ENCODE data around the gene COMMD2.

The COMMD2 gene

DNA sequence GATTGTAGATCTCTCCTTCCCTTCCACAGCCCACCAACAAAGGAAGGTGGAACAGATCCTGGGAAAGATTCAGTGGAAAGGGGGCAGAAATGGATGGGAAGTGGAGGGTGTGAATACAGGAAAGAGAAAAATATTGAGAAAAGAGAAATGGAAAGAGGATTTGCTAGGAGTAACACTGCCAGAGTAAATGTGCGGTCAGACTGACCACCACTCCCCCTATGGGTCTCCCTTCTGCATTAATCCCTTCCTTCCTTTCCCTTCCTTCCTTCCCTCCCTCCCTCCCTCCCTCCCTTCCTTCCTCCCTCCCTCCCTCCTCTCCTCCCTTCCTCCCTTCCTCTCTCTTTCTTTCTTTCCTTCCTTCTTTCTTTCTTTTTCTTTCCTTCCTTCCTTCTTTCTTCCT lies 12.0 kb upstream of the COMMD2 start:
- Histone ChIP-seq H3K4me1 (ENCODE audit: control insufficient read depth in 1 of 2, insufficient read depth in 2 of 2, low read length in 2 of 2) (no peaks in the 10 kb centered on the region), H4K12ac (ENCODE audit: low read depth, low read length) (no peak overlapping the region), H2BK12ac (ENCODE audit: low read length) (no peak overlapping the region), H3K4me3 (ENCODE audit: low read depth, low read length) (no peak overlapping the region), H3K23ac (ENCODE audit: low read length) (no peak overlapping the region), H4K8ac (ENCODE audit: low read depth, low read length) (no peak overlapping the region), H3K4ac (ENCODE audit: low read depth, low read length) (no peak overlapping the region), H3K14ac (ENCODE audit: low read length) (no peak overlapping the region), H3K79me2 (ENCODE audit: control insufficient read depth, insufficient read depth, low read length, poor library complexity) (no peaks in the 10 kb centered on the region), H3K9ac (ENCODE audit: low read length) (no peak overlapping the region), H3K36me3 (ENCODE audit: control insufficient read depth in 1 of 2, insufficient read depth in 2 of 2, low read length in 2 of 2) (no peaks in the 10 kb centered on the region), H3K27ac (ENCODE audit: low read depth, low read length) (no peak overlapping the region), H3K4me2 (ENCODE audit: low read length) (no peak overlapping the region), H2AK5ac (ENCODE audit: low read length) (no peak overlapping the region), H2AFZ (ENCODE audit: insufficient read depth, low read length, poor library complexity) (no peak overlapping the region), H3K9me3 (ENCODE audit: insufficient read depth, low read depth, low read length) (no peaks in the 10 kb centered on the region), H2BK120ac (ENCODE audit: insufficient read depth, low read length, poor library complexity) (no peak overlapping the region), H4K91ac (ENCODE audit: low read depth, low read length) (no peak overlapping the region), H3K79me1 (ENCODE audit: low read length) (no peaks in the 10 kb centered on the region), H3K27me3 (ENCODE audit: insufficient read depth, low read length) (no peaks in the 10 kb centered on the region), H3K18ac (ENCODE audit: low read length) (no peak overlapping the region), H2BK5ac (ENCODE audit: low read depth, low read length, poor library complexity) (no peak overlapping the region)
- no CpG with 5 or more reads among the region's 1 CpG for WGBS (ENCODE audit: extremely low coverage, insufficient coverage, insufficient read length)
- DNase-seq = no peak

DNA sequence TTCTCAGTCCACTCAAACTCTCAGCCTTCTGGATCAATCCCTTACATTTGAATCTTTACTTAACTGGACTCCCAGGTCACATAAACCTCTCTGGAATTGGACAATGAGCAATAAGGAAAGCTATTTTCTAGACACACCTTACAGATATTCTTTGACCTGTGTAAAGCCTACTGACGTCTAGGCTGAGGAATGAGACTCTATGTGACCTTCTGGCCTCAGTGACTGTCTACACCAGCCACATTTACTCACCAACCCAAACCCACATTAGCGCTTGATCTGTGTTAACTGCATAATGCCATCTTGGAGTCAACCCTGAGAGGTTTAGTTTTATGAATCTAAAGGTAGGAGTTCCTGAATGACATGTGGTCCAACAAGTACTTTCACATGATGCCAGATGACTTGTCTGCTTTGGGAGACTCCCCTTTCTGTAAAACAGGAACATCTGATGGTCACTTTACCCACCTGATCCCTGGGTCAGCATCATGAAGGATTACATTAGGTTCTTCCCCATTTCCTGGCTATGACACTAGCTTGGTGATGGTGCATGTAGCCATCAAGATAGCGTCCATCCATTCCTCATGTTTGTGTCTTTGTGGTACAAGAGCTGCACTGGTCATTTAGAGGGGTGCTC lies 11.4 kb upstream of the COMMD2 start:
- no peak overlapping the region for H4K12ac ChIP-seq (ENCODE audit: low read depth, low read length)
- peak; percentile 37 to 71 for DNase-seq
- no peak overlapping the region for H3K9ac ChIP-seq (ENCODE audit: low read length)
- no peak overlapping the region for H4K8ac ChIP-seq (ENCODE audit: low read depth, low read length)
- no peak overlapping the region for H3K27ac ChIP-seq (ENCODE audit: low read depth, low read length)
- no peaks in the 10 kb centered on the region for H3K4me1 ChIP-seq (ENCODE audit: control insufficient read depth in 1 of 2, insufficient read depth in 2 of 2, low read length in 2 of 2)
- H2BK12ac ChIP-seq (ENCODE audit: low read length) = no peak overlapping the region
- H3K36me3 ChIP-seq (ENCODE audit: control insufficient read depth in 1 of 2, insufficient read depth in 2 of 2, low read length in 2 of 2) = no peaks in the 10 kb centered on the region
- no peak overlapping the region for H3K4me3 ChIP-seq (ENCODE audit: low read depth, low read length)
- WGBS (ENCODE audit: extremely low coverage, insufficient coverage, insufficient read length) = no CpG with 5 or more reads among the region's 3 CpGs
- no peak overlapping the region for H2AK5ac ChIP-seq (ENCODE audit: low read length)
- H2BK5ac ChIP-seq (ENCODE audit: low read depth, low read length, poor library complexity) = no peak overlapping the region
- no peak overlapping the region for H3K14ac ChIP-seq (ENCODE audit: low read length)
- H3K18ac ChIP-seq (ENCODE audit: low read length) = no peak overlapping the region
- no peak overlapping the region for H4K91ac ChIP-seq (ENCODE audit: low read depth, low read length)
- no peak overlapping the region for H2AFZ ChIP-seq (ENCODE audit: insufficient read depth, low read length, poor library complexity)
- no peak overlapping the region for H3K4ac ChIP-seq (ENCODE audit: low read depth, low read length)
- H3K27me3 ChIP-seq (ENCODE audit: insufficient read depth, low read length) = no peaks in the 10 kb centered on the region
- no peaks in the 10 kb centered on the region for H3K9me3 ChIP-seq (ENCODE audit: insufficient read depth, low read depth, low read length)
- no peak overlapping the region for H2BK120ac ChIP-seq (ENCODE audit: insufficient read depth, low read length, poor library complexity)
- no peaks in the 10 kb centered on the region for H3K79me2 ChIP-seq (ENCODE audit: control insufficient read depth, insufficient read depth, low read length, poor library complexity)
- no peak overlapping the region for H3K23ac ChIP-seq (ENCODE audit: low read length)
- no peaks in the 10 kb centered on the region for H3K79me1 ChIP-seq (ENCODE audit: low read length)
- H3K4me2 ChIP-seq (ENCODE audit: low read length) = no peak overlapping the region

GRCh38 chr3:149753717-149754116 lies 1.4 kb upstream of the COMMD2 start:
- no peak overlapping the region for H4K91ac ChIP-seq (ENCODE audit: low read depth, low read length)

GRCh38 chr3:149752788-149753136 lies 473 bp upstream of the COMMD2 start:
- Histone ChIP-seq H2AK5ac (ENCODE audit: low read length) (no peak overlapping the region), H3K23ac (ENCODE audit: low read length) (no peak overlapping the region), H2AFZ (ENCODE audit: insufficient read depth, low read length, poor library complexity) (no peak overlapping the region)

More at GRCh38 chr3:149753717-149754116, 1.4 kb upstream of the COMMD2 start:
- Histone ChIP-seq H3K36me3 (ENCODE audit: control insufficient read depth in 1 of 2, insufficient read depth in 2 of 2, low read length in 2 of 2) (peaks cover 2% of the 10 kb centered on the region in 2 experiments), H3K23ac (ENCODE audit: low read length) (no peak overlapping the region), H3K27ac (ENCODE audit: low read depth, low read length) (no peak overlapping the region), H3K4me1 (ENCODE audit: control insufficient read depth in 1 of 2, insufficient read depth in 2 of 2, low read length in 2 of 2) (peaks cover 0 to 2% of the 10 kb centered on the region in 2 experiments), H2AK5ac (ENCODE audit: low read length) (no peak overlapping the region), H3K18ac (ENCODE audit: low read length) (no peak overlapping the region), H3K4me2 (ENCODE audit: low read length) (no peak overlapping the region), H3K9me3 (ENCODE audit: insufficient read depth, low read depth, low read length) (no peaks in the 10 kb centered on the region), H3K9ac (ENCODE audit: low read length) (no peak overlapping the region), H2BK5ac (ENCODE audit: low read depth, low read length, poor library complexity) (no peak overlapping the region), H3K79me2 (ENCODE audit: control insufficient read depth, insufficient read depth, low read length, poor library complexity) (peaks cover 4% of the 10 kb centered on the region), H3K4me3 (ENCODE audit: low read depth, low read length) (no peak overlapping the region), H3K4ac (ENCODE audit: low read depth, low read length) (no peak overlapping the region), H4K8ac (ENCODE audit: low read depth, low read length) (no peak overlapping the region), H3K79me1 (ENCODE audit: low read length) (peaks cover 4% of the 10 kb centered on the region), H2BK120ac (ENCODE audit: insufficient read depth, low read length, poor library complexity) (no peak overlapping the region), H2AFZ (ENCODE audit: insufficient read depth, low read length, poor library complexity) (no peak overlapping the region), H3K27me3 (ENCODE audit: insufficient read depth, low read length) (no peaks in the 10 kb centered on the region), H4K12ac (ENCODE audit: low read depth, low read length) (no peak overlapping the region), H2BK12ac (ENCODE audit: low read length) (no peak overlapping the region), H3K14ac (ENCODE audit: low read length) (no peak overlapping the region)
- DNase-seq = no peak

More at GRCh38 chr3:149752788-149753136, 473 bp upstream of the COMMD2 start:
- Histone ChIP-seq H3K4me2 (ENCODE audit: low read length) (peak overlapping the region; percentile 73), H3K27me3 (ENCODE audit: insufficient read depth, low read length) (no peaks in the 10 kb centered on the region), H3K27ac (ENCODE audit: low read depth, low read length) (no peak overlapping the region), H3K4ac (ENCODE audit: low read depth, low read length) (no peak overlapping the region), H2BK12ac (ENCODE audit: low read length) (no peak overlapping the region), H3K9me3 (ENCODE audit: insufficient read depth, low read depth, low read length) (no peaks in the 10 kb centered on the region), H3K79me2 (ENCODE audit: control insufficient read depth, insufficient read depth, low read length, poor library complexity) (peaks cover 4% of the 10 kb centered on the region), H2BK5ac (ENCODE audit: low read depth, low read length, poor library complexity) (no peak overlapping the region), H3K4me3 (ENCODE audit: low read depth, low read length) (no peak overlapping the region), H3K9ac (ENCODE audit: low read length) (no peak overlapping the region), H4K12ac (ENCODE audit: low read depth, low read length) (no peak overlapping the region), H4K91ac (ENCODE audit: low read depth, low read length) (no peak overlapping the region), H2BK120ac (ENCODE audit: insufficient read depth, low read length, poor library complexity) (no peak overlapping the region), H3K36me3 (ENCODE audit: control insufficient read depth in 1 of 2, insufficient read depth in 2 of 2, low read length in 2 of 2) (peaks cover 2 to 6% of the 10 kb centered on the region in 2 experiments), H3K4me1 (ENCODE audit: control insufficient read depth in 1 of 2, insufficient read depth in 2 of 2, low read length in 2 of 2) (peaks cover 0 to 2% of the 10 kb centered on the region in 2 experiments), H3K18ac (ENCODE audit: low read length) (no peak overlapping the region), H3K79me1 (ENCODE audit: low read length) (peaks cover 4% of the 10 kb centered on the region), H3K14ac (ENCODE audit: low read length) (no peak overlapping the region), H4K8ac (ENCODE audit: low read depth, low read length) (no peak overlapping the region)
- DNase-seq = no peak
